GM06990 (cell line): ENCODE measurements around the gene TRAPPC6A.
"Not testable (repeated sequence)": the region's sequence is repeated elsewhere in the genome, so short reads cannot be mapped to it uniquely, and the experiment has no call there.

Experiments used
- DNase-seq: peaks from one replicate; pipeline ENCODE4 v3.0.0-alpha.2; 2011; ENCODE audit not compliant: insufficient read length; ENCODE audit errors: extremely low read depth
- H3K27me3 ChIP-seq: replicated peaks from 2 replicates; pipeline ENCODE4 v1.6.0; 2011; ENCODE audit warnings: low read length; ENCODE audit not compliant: control insufficient read depth, insufficient read depth
- H3K36me3 ChIP-seq: 2 replicates; pipeline ENCODE4 v1.5.1; 2011; ENCODE audit warnings: low read length; ENCODE audit not compliant: control insufficient read depth, insufficient read depth
- H3K4me3 ChIP-seq: replicated peaks from 2 replicates; pipeline ENCODE4 v1.5.1; 2011; ENCODE audit warnings: low read depth, mild to moderate bottlenecking, control low read depth, low read length
- TF ChIP-seq, protein P1 (sequence below): IDR thresholded peaks from 2 replicates; pipeline ENCODE4 v1.5.1; 2011; ENCODE audit warnings: low read length, control low read depth, mild to moderate bottlenecking, inconsistent platforms; ENCODE audit not compliant: insufficient read depth, poor library complexity, severe bottlenecking

Gene TRAPPC6A

DNA sequence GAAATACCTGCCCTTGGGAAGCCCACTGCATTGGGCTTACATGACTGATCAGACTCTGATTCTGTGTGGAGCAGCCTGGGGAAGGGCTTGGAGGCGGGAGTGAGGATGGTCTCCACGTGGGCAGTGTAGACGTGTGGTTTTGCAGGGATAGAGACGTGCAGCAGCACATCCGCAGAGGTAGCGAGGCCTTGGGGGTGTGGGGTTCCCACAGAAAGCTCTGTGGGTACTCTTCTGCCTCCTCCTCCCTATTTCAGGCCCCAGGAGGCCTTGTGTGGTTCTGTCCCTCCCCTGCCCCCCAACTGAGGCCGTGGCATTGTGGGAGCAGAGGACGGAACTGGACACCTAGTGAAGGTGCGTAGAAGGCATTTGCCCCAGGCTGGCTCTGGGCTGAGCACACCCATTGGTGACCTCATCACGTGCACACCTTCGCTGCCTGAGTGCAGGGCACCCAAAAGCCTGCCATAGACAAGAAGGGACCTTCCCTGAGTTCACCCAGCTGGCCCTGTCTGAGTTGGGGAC is 56.2 kb downstream of the TRAPPC6A start:
- H3K36me3 ChIP-seq: peaks cover 2% of the 10 kb centered on the region; the same call in 1 of the 2 replicates
- H3K4me3 ChIP-seq: no peak overlapping the region
- H3K27me3 ChIP-seq: no peaks in the 10 kb centered on the region
- DNase-seq: no peak
- TF ChIP-seq, protein P1, sequence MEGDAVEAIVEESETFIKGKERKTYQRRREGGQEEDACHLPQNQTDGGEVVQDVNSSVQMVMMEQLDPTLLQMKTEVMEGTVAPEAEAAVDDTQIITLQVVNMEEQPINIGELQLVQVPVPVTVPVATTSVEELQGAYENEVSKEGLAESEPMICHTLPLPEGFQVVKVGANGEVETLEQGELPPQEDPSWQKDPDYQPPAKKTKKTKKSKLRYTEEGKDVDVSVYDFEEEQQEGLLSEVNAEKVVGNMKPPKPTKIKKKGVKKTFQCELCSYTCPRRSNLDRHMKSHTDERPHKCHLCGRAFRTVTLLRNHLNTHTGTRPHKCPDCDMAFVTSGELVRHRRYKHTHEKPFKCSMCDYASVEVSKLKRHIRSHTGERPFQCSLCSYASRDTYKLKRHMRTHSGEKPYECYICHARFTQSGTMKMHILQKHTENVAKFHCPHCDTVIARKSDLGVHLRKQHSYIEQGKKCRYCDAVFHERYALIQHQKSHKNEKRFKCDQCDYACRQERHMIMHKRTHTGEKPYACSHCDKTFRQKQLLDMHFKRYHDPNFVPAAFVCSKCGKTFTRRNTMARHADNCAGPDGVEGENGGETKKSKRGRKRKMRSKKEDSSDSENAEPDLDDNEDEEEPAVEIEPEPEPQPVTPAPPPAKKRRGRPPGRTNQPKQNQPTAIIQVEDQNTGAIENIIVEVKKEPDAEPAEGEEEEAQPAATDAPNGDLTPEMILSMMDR: no peak

DNA sequence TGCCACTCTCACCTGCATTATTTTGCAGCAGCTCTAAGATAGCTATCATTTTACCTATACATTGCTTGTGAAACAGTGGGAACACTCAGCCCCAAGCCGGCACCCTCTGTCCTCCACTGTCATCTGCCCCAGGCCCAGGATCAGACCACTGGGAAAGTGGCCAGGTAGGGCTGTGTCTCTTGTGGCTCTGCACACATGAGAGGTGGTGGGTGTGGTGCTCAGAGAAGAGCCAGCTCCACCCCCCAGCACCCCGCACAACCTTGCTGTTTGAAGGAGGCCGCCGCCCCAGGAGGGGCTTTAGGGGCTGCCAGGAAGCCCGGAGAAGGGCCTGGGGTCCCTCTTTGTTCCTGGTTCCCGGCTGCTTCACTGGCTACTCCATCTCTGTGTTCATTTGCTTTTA is 58.5 kb downstream of the TRAPPC6A start:
- DNase-seq: no peak
- H3K36me3 ChIP-seq: no peaks in the 10 kb centered on the region
- H3K4me3 ChIP-seq: no peak overlapping the region
- TF ChIP-seq, protein P1: no peak
- H3K27me3 ChIP-seq: no peaks in the 10 kb centered on the region

DNA sequence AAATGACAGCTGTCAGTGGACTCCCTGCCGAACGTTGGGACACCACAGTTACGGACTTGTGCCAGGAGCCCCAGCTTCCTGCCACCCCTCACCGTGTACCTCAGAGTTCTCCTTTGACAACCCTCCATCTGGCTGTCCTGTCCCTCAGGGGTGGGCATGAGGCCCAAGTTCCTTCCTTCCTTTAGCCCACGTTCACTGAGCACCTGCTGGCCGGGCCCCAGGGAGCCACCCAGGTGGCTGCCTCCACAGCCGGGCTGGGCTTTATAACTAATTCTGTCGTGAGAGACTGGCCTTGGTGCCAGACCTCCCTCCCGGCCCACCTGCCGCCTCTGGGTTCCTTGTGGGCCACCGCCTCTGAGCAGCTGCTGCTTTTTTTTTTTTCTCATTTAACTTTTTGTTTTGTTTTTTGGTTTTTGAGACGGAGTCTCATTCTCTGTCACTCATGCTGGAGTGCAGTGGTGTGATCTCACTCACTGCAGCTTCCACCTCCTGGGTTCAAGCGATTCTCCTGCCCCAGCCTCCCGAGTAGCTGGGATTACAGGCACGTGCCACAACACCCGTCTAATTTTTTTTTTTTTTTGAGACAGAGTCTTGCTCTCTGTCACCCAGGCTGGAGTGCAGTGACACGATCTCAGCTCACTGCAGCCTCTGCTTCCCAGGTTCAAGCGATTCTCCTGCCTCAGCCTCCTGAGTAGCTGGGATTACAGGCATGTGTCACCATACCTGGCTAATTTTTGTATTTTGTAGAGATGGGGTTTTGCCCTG is 59.3 kb downstream of the TRAPPC6A start:
- H3K36me3 ChIP-seq, H3K27me3 ChIP-seq: not testable (repeated sequence)
- DNase-seq: peak; percentile 70
- H3K4me3 ChIP-seq: peak overlapping the region; percentile 26

DNA sequence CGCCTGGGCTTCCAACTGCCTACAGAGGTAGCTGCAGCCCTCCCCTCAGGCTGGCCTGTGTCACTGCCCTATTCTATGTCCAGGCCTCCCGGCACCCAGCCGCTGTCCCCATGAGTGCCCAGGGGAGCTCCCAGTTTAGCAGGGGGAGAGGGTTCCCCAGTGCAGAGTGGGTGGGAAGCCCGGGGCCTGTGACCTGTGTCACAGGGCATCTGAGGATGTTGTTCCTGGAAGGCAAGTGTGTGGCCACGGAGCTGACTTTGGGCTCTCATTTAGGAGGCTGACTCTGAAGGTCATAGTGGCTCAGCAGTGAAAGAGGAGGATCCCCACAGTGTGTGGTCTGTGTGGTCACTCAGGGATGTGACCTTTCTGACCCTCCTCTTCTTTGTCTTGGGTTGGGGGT is 59.9 kb downstream of the TRAPPC6A start:
- Histone ChIP-seq H3K4me3 (no peak overlapping the region), H3K27me3 (no peaks in the 10 kb centered on the region), H3K36me3 (no peaks in the 10 kb centered on the region; the same call in 1 of the 2 replicates)
- no peak for DNase-seq
- TF ChIP-seq, protein P1: no peak

DNA sequence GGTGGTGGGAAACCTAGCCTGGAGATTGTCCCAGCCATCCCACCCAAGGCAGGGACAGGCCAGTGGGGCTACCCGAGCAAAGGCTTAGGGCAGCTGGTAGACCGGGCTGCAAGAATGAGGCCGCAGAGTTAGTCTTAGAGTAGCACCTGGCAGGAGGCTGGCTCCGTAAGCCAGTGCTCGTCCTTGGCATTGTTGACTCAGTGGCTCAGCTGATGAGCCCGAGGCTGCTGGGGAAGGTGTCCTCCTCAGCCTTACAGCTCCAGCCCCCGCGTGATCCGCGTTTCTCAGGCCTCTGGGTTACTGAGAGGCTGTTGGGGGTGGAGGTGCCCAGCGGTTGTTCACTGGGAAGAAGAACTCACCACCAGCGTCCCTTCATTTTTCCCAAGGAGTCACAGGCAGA is 60.4 kb downstream of the TRAPPC6A start:
- TF ChIP-seq, protein P1: no peak
- H3K4me3 ChIP-seq: no peak overlapping the region
- DNase-seq: no peak

DNA sequence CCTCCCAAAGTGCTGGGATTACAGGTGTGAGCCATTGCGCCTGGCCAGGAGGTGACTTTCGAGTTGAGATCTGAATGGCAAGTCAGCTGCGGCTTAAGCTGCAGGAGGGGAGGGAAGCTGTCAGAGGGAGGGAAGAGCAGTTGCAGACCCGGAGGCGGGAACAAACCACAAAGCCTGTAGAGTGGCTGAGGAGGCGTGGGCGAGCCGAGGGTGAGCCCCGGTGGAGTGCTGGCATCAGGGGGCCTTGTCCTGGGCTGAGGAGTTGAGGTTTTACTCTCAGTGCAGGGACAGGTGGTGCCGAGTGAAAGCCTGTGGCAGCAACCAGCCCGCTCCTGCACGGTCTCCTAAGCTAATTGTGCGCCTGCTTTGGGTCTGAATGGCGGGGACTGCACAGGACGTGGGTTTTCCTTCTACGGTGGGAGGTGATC is 60.9 kb downstream of the TRAPPC6A start:
- Histone ChIP-seq H3K4me3 (no peak overlapping the region), H3K36me3 (no peaks in the 10 kb centered on the region; the same call in 1 of the 2 replicates), H3K27me3 (no peaks in the 10 kb centered on the region)
- TF ChIP-seq, protein P1: no peak
- DNase-seq: peak; percentile 78

More for the DNA sequence above, 60.4 kb downstream of the TRAPPC6A start:
- no peaks in the 10 kb centered on the region; the same call in 1 of the 2 replicates for H3K36me3 ChIP-seq
- H3K27me3 ChIP-seq: no peaks in the 10 kb centered on the region
